ENCODE data around the gene LNX1. TPM values are rescaled to one million over a fixed set of nuclear protein-coding genes. Genes with fewer than 3 reads are reported as not detected.

Gene LNX1
- under 0.01 and 0.22 TPM in 2 replicates for total RNA-seq

GRCh38 chr4:53591372-53591892, at the start of gene LNX1:
Gene LNX1, minus strand, starts transcription at chr4:53591486. Its CDS starts 17,484 bp downstream, at chr4:53574002.

Other genes with a start within 250 kb of the LNX1 start
- 15.7 and 22.6 TPM in 2 replicates for gene SCFD2, start 225.4 kb downstream of the LNX1 start, total RNA-seq
- gene FIP1L1, start 213.8 kb downstream of the LNX1 start, total RNA-seq = 43.9 and 55.0 TPM in 2 replicates